IPS DF 19.7 (cell line): ENCODE measurements around the gene COP1.

Experiments used
- DNase-seq: peaks from one replicate; pipeline ENCODE4 v3.0.0-alpha.2; 2013; ENCODE audit warnings: low read depth, low spot score

The COP1 gene

GRCh38 chr1:175963740-175964139 is 243.3 kb downstream of the COP1 start:
- no peak for DNase-seq

- no peak for DNase-seq
Observed at GRCh38 chr1:175960169-175960568, 246.9 kb downstream of the COP1 start.

GRCh38 chr1:175951627-175952026 is 255.5 kb downstream of the COP1 start:
- DNase-seq, result no peak

- DNase-seq, result no peak
Observed at GRCh38 chr1:175947771-175948170, 259.3 kb downstream of the COP1 start.

- no peak for DNase-seq
Observed at GRCh38 chr1:175944591-175944990, 262.5 kb downstream of the COP1 start.

- DNase-seq, result no peak
Observed at GRCh38 chr1:175941164-175941563, 265.9 kb downstream of the COP1 start.

- no peak for DNase-seq
Observed at GRCh38 chr1:175936736-175937135, 270.4 kb downstream of the COP1 start.

- DNase-seq, result no peak
Observed at GRCh38 chr1:175935566-175936115, 271.4 kb downstream of the COP1 start.

- DNase-seq, result no peak
Observed at GRCh38 chr1:175935166-175935565, 271.9 kb downstream of the COP1 start.

- no peak for DNase-seq
Observed at GRCh38 chr1:175933801-175934200, 273.3 kb downstream of the COP1 start.

GRCh38 chr1:175927944-175928343 is 279.1 kb downstream of the COP1 start:
- DNase-seq, result no peak

GRCh38 chr1:175922254-175922881 is 284.7 kb downstream of the COP1 start:
- DNase-seq, result peak; percentile 83

GRCh38 chr1:175920381-175920780 is 286.7 kb downstream of the COP1 start:
- DNase-seq, result no peak

- no peak for DNase-seq
Observed at GRCh38 chr1:175919001-175919400, 288.1 kb downstream of the COP1 start.

GRCh38 chr1:175918364-175918801 is 288.7 kb downstream of the COP1 start:
- DNase-seq, result peak; percentile 77

GRCh38 chr1:175914115-175914514 is 293.0 kb downstream of the COP1 start:
- DNase-seq, result no peak

GRCh38 chr1:175911138-175911537 is 295.9 kb downstream of the COP1 start:
- no peak for DNase-seq

GRCh38 chr1:175906370-175906769 is 300.7 kb downstream of the COP1 start:
- no peak for DNase-seq

- DNase-seq, result no peak
Observed at GRCh38 chr1:175904808-175905207, 302.3 kb downstream of the COP1 start.

- DNase-seq, result no peak
Observed at GRCh38 chr1:175902281-175902680, 304.8 kb downstream of the COP1 start.

- DNase-seq, result no peak
Observed at GRCh38 chr1:175901076-175901836, 305.8 kb downstream of the COP1 start.

GRCh38 chr1:175900171-175900570 is 306.9 kb downstream of the COP1 start:
- DNase-seq, result no peak

GRCh38 chr1:175895966-175896365 is 311.1 kb downstream of the COP1 start:
- DNase-seq, result no peak
